Measurements from ENCODE around the gene BCAS3.
"Not testable (repeated sequence)": the region's sequence is repeated elsewhere in the genome, so short reads cannot be mapped to it uniquely, and the experiment has no call there.

BCAS3 gene

GRCh38 chr17:60744355-60744966 is 66.8 kb downstream of the BCAS3 start:
- no peak for DNase-seq (ENCODE audit: low read depth in 1 of 2, low spot score in 1 of 2)

GRCh38 chr17:60745544-60745943 is 67.9 kb downstream of the BCAS3 start:
- no peak for DNase-seq (ENCODE audit: low read depth in 1 of 2, low spot score in 1 of 2)

- no peak for DNase-seq (ENCODE audit: low read depth in 1 of 2, low spot score in 1 of 2)
Observed at GRCh38 chr17:60747069-60747808, 69.6 kb downstream of the BCAS3 start.

GRCh38 chr17:60748204-60748603 is 70.6 kb downstream of the BCAS3 start:
- no peak for DNase-seq (ENCODE audit: low read depth in 1 of 2, low spot score in 1 of 2)

- no peak for DNase-seq (ENCODE audit: low read depth in 1 of 2, low spot score in 1 of 2)
Observed at GRCh38 chr17:60749050-60749449, 71.4 kb downstream of the BCAS3 start.

- no peak for DNase-seq (ENCODE audit: low read depth in 1 of 2, low spot score in 1 of 2)
Observed at GRCh38 chr17:60749708-60750107, 72.1 kb downstream of the BCAS3 start.

- no peak for DNase-seq (ENCODE audit: low read depth in 1 of 2, low spot score in 1 of 2)
Observed at GRCh38 chr17:60750640-60751039, 73.0 kb downstream of the BCAS3 start.

- no peak for DNase-seq (ENCODE audit: low read depth in 1 of 2, low spot score in 1 of 2)
Observed at GRCh38 chr17:60751884-60752283, 74.2 kb downstream of the BCAS3 start.

- DNase-seq (ENCODE audit: low read depth in 1 of 2, low spot score in 1 of 2), result no peak
Observed at GRCh38 chr17:60752873-60753577, 75.4 kb downstream of the BCAS3 start.

GRCh38 chr17:60754057-60754604 is 76.5 kb downstream of the BCAS3 start:
- DNase-seq (ENCODE audit: low read depth in 1 of 2, low spot score in 1 of 2), result no peak

- DNase-seq (ENCODE audit: low read depth in 1 of 2, low spot score in 1 of 2), result not testable (repeated sequence)
Observed at GRCh38 chr17:60756798-60757197, 79.1 kb downstream of the BCAS3 start.

- no peak for DNase-seq (ENCODE audit: low read depth in 1 of 2, low spot score in 1 of 2)
Observed at GRCh38 chr17:60757437-60757836, 79.8 kb downstream of the BCAS3 start.

- DNase-seq (ENCODE audit: low read depth in 1 of 2, low spot score in 1 of 2), result no peak
Observed at GRCh38 chr17:60759756-60760155, 82.1 kb downstream of the BCAS3 start.

GRCh38 chr17:60761301-60761700 is 83.7 kb downstream of the BCAS3 start:
- not testable (repeated sequence) for DNase-seq (ENCODE audit: low read depth in 1 of 2, low spot score in 1 of 2)

GRCh38 chr17:60766778-60767190 is 89.1 kb downstream of the BCAS3 start:
- DNase-seq (ENCODE audit: low read depth in 1 of 2, low spot score in 1 of 2), result no peak

- no peak for DNase-seq (ENCODE audit: low read depth in 1 of 2, low spot score in 1 of 2)
Observed at GRCh38 chr17:60767744-60768308, 90.2 kb downstream of the BCAS3 start.

- DNase-seq (ENCODE audit: low read depth in 1 of 2, low spot score in 1 of 2), result no peak
Observed at GRCh38 chr17:60769327-60769726, 91.7 kb downstream of the BCAS3 start.

- no peak for DNase-seq (ENCODE audit: low read depth in 1 of 2, low spot score in 1 of 2)
Observed at GRCh38 chr17:60770946-60771422, 93.3 kb downstream of the BCAS3 start.

- DNase-seq (ENCODE audit: low read depth in 1 of 2, low spot score in 1 of 2), result not testable (repeated sequence)
Observed at GRCh38 chr17:60771621-60772020, 94.0 kb downstream of the BCAS3 start.

GRCh38 chr17:60773552-60773951 is 95.9 kb downstream of the BCAS3 start:
- no peak for DNase-seq (ENCODE audit: low read depth in 1 of 2, low spot score in 1 of 2)

GRCh38 chr17:60781880-60782412 is 104.3 kb downstream of the BCAS3 start:
- no peak for DNase-seq (ENCODE audit: low read depth in 1 of 2, low spot score in 1 of 2)

Measured in activated T-helper 1 cell treated with anti-CD3 and anti-CD28 coated beads, Interleukin-2, amount 50 U/mL, for 16 hours (primary cell).